K562 (cell line): ENCODE results near the gene CLDN7. TPM values are rescaled to one million over a fixed set of nuclear protein-coding genes. Genes with fewer than 3 reads are reported as not detected.

Source experiments
- ARID4B ChIP-seq: sonication (generic); formaldehyde crosslinking; IDR thresholded peaks from 2 replicates; pipeline ENCODE4 v1.8.0; 2022; ENCODE audit warnings: mild to moderate bottlenecking, missing genetic modification reagents
- CREB1 ChIP-seq, 2 experiments: sonication (generic) in 1 of 2; formaldehyde crosslinking in 1 of 2; IDR thresholded peaks; 2 replicates each; pipeline versions ENCODE4 v1.6.1 to v1.8.0; 2012 to 2022; ENCODE audit warnings: inconsistent platforms in 1 of 2, mild to moderate bottlenecking in 1 of 2, missing genetic modification reagents in 1 of 2, moderate library complexity in 1 of 2
- CXXC5 ChIP-seq: fragments of 250-450 bp; sonication (Bioruptor Pico); IDR thresholded peaks from 2 replicates; pipeline ENCODE4 v1.8.0; 2022; ENCODE audit warnings: inconsistent platforms, mild to moderate bottlenecking, moderate library complexity
- DACH1 ChIP-seq: fragments of 450-650 bp; IDR thresholded peaks from 2 replicates; pipeline ENCODE4 v1.6.1; 2018; ENCODE audit not compliant: partially characterized antibody
- DNMT1 ChIP-seq: fragments of 450-650 bp; IDR thresholded peaks from 2 replicates; pipeline ENCODE4 v1.6.1; 2016; ENCODE audit warnings: antibody characterized with exemption, mild to moderate bottlenecking
- E2F3 ChIP-seq: fragments of 250-450 bp; sonication (Bioruptor Pico); IDR thresholded peaks from 2 replicates; pipeline ENCODE4 v1.4.0; 2020; ENCODE audit warnings: mild to moderate bottlenecking
- ETS2 ChIP-seq: IDR thresholded peaks from 2 replicates; pipeline ENCODE4 v1.6.1; 2016; ENCODE audit warnings: borderline replicate concordance, missing genetic modification characterization, mild to moderate bottlenecking, moderate library complexity, missing compliant biosample characterization; ENCODE audit not compliant: poor library complexity, severe bottlenecking
- JUN ChIP-seq, 2 experiments: sonication (generic) in 1 of 2; formaldehyde crosslinking in 1 of 2; IDR thresholded peaks; 2 replicates each; pipeline versions ENCODE4 v1.6.1 to v1.8.0; 2012 to 2022; ENCODE audit warnings: borderline replicate concordance in 2 of 2, mild to moderate bottlenecking in 2 of 2, improper control_type of control experiment in 1 of 2, low read depth in 1 of 2, low read length in 1 of 2, missing genetic modification reagents in 1 of 2
- L3MBTL2 ChIP-seq: fragments of 450-650 bp; IDR thresholded peaks from 2 replicates; pipeline ENCODE4 v1.6.1; 2016; ENCODE audit warnings: mild to moderate bottlenecking, moderate library complexity
- MAZ ChIP-seq, 2 experiments: fragments of 450-650 bp in 1 of 2; sonication (generic) in 1 of 2; formaldehyde crosslinking; IDR thresholded peaks in 1 of 2; conservative IDR thresholded peaks in 1 of 2; 2 replicates each; pipeline versions ENCODE4 v1.4.0 to v1.5.0; 2020; ENCODE audit warnings: mild to moderate bottlenecking in 1 of 2, missing genetic modification reagents in 1 of 2
- NFIC ChIP-seq: fragments of 450-650 bp; IDR thresholded peaks from 2 replicates; pipeline ENCODE4 v1.6.1; 2017; ENCODE audit warnings: mild to moderate bottlenecking, inconsistent platforms
- RB1 ChIP-seq: fragments of 450-650 bp; IDR thresholded peaks from 2 replicates; pipeline ENCODE4 v1.6.1; 2017; ENCODE audit warnings: low read depth, mild to moderate bottlenecking
- SMARCB1 ChIP-seq: IDR thresholded peaks from 2 replicates; pipeline ENCODE4 v1.6.1; 2011; ENCODE audit warnings: improper control_type of control experiment, low read depth; ENCODE audit not compliant: insufficient read length
- SRSF7 ChIP-seq: fragments of 200-400 bp; formaldehyde crosslinking; optimal IDR thresholded peaks from 2 replicates; pipeline ENCODE3; 2017; ENCODE audit warnings: mild to moderate bottlenecking, low read depth, low read length
- ZBTB33 ChIP-seq: sonication (generic); formaldehyde crosslinking; IDR thresholded peaks from 2 replicates; pipeline ENCODE4 v1.8.1; 2023; ENCODE audit warnings: mild to moderate bottlenecking, missing genetic modification reagents
- ZBTB5 ChIP-seq: fragments of 450-650 bp; IDR thresholded peaks from 2 replicates; pipeline ENCODE4 v1.6.1; 2017; ENCODE audit warnings: antibody characterized with exemption
- ZBTB8A ChIP-seq: fragments of 450-650 bp; IDR thresholded peaks from 2 replicates; pipeline ENCODE4 v1.6.1; 2018; ENCODE audit warnings: mild to moderate bottlenecking, moderate library complexity; ENCODE audit not compliant: partially characterized antibody
- ZNF316 ChIP-seq: fragments of 450-650 bp; IDR thresholded peaks from 2 replicates; pipeline ENCODE4 v1.6.1; 2016
- ZNF551 ChIP-seq: fragments of 250-450 bp; sonication (Bioruptor Pico); IDR thresholded peaks from 2 replicates; pipeline ENCODE4 v1.5.0; 2021; ENCODE audit warnings: mild to moderate bottlenecking, moderate library complexity
- polyA plus RNA-seq, 8 experiments: library from polyadenylated mRNA; depleted of rRNA in 4 of 8; stranded (reverse) in 5 of 8; unstranded in 3 of 8; fragments of >200 nt; fragmentation: Nextera tagmentation in 2 of 8; fragmentation: Illumina TruSeq in 1 of 8; extraction: Ambion mirVana in 2 of 8; extraction: Trizol in 1 of 8; gene quantifications; 2 replicates each; pipeline versions ENCODE4 v1.2.1 to v1.2.3, GENCODE V29; 2011 to 2014; ENCODE audit warnings: inconsistent platforms in 1 of 8, missing spikeins in 1 of 8
- total RNA-seq, 7 experiments: library from RNA; depleted of rRNA in 6 of 7; stranded (reverse); fragments of >200 nt in 6 of 7; fragmentation: Illumina TruSeq in 2 of 7; extraction: Trizol in 2 of 7; gene quantifications; 2 replicates each; pipeline versions ENCODE4 v1.2.1 to v1.2.3, GENCODE V29; 2011 to 2021; ENCODE audit warnings: low replicate concordance in 1 of 7

Gene CLDN7
- total and polyA plus RNA-seq, 9 of the 15 experiments (the other 6 are each of a cell fraction or from before 2014, with no cell fraction given), result 2.2 to 14.5 (median 7.6) TPM

GRCh38 chr17:7242717-7243452 is 19.4 kb downstream of the CLDN7 start (continued):
- TF ChIP-seq JUN (IDR thresholded peaks at IDR 0.05; ENCODE audit: borderline replicate concordance, low read depth, low read length) (peak; percentile 11; the same call in 1 of the 2 replicates), JUN (CRISPR knock-in tag; IDR thresholded peaks at IDR 0.05; ENCODE audit: borderline replicate concordance) (no peak), SRSF7 (no peak), CREB1 (IDR thresholded peaks at IDR 0.05) (peak; percentile 61), CREB1 (CRISPR knock-in tag; IDR thresholded peaks at IDR 0.05) (peak; percentile 67; the same call in 1 of the 2 replicates), NFIC (peak; percentile 72), ZNF316 (peak; percentile 55), ZBTB8A (no peak), DACH1 (peak; percentile 66), ZBTB33 (0 out of 2 replicates have a peak, but pooled peaks have one; percentile 26), ZNF551 (0 out of 2 replicates have a peak, but pooled peaks have one; percentile 57), ETS2 (no peak), L3MBTL2 (peak; percentile 48; the same call in 1 of the 2 replicates), MAZ (CRISPR knock-in tag; conservative IDR thresholded peaks at IDR 0.05 in 1 of 2, IDR thresholded peaks at IDR 0.05 in 1 of 2) (peak; percentile 76 to 88), RB1 (peak; percentile 44; the same call in 1 of the 2 replicates), ARID4B (CRISPR knock-in tag) (peak; percentile 84), SMARCB1 (no peak), DNMT1 (peak; percentile 98), CXXC5 (CRISPR knock-in tag) (peak; percentile 88), E2F3 (no peak), ZBTB5 (no peak)
